A549 (cell line): ENCODE measurements around the gene GCAT.

Experiments used
- BCL3 ChIP-seq: fragments of >200 bp; sonication (Bioruptor Twin); formaldehyde crosslinking; IDR thresholded peaks from 3 replicates; pipeline ENCODE4 v1.6.1; 2016
- BHLHE40 ChIP-seq: IDR thresholded peaks from 2 replicates; pipeline ENCODE4 v1.6.1; 2012; ENCODE audit warnings: low read depth, low read length, inconsistent platforms
- CTCF ChIP-seq: fragments of >200 bp; sonication (Bioruptor Twin); formaldehyde crosslinking; IDR thresholded peaks from 3 replicates; pipeline ENCODE4 v1.5.1; 2016
- E2F6 ChIP-seq: IDR thresholded peaks from 2 replicates; pipeline ENCODE4 v1.6.1; 2012; ENCODE audit warnings: low read depth, borderline replicate concordance
- EP300 ChIP-seq, 2 experiments: fragments of >200 bp; sonication (Bioruptor Twin); formaldehyde crosslinking; IDR thresholded peaks; 2 replicates in 1 of 2; 3 replicates in 1 of 2; pipeline ENCODE4 v1.6.1; 2016 to 2017
- HDAC2 ChIP-seq: fragments of 200-600 bp; sonication (generic); IDR thresholded peaks from 2 replicates; pipeline ENCODE4 v1.6.1; 2016
- HES2 ChIP-seq: fragments of >200 bp; sonication (Bioruptor Twin); formaldehyde crosslinking; IDR thresholded peaks from 2 replicates; pipeline ENCODE4 v1.6.1; 2016
- MAZ ChIP-seq: fragments of 150-350 bp; IDR thresholded peaks from 2 replicates; pipeline ENCODE4 v1.6.1; 2014; ENCODE audit warnings: antibody characterized with exemption, low read depth, low read length, borderline replicate concordance
- NR3C1 ChIP-seq: fragments of >200 bp; sonication (Bioruptor Twin); formaldehyde crosslinking; IDR thresholded peaks from 3 replicates; pipeline ENCODE4 v1.6.1; 2017
- POLR2A ChIP-seq: IDR thresholded peaks from 2 replicates; pipeline ENCODE4 v1.6.1; 2012; ENCODE audit warnings: mild to moderate bottlenecking, low read length
- POLR2AphosphoS2 ChIP-seq: conservative IDR thresholded peaks from 2 replicates; pipeline ENCODE4 v1.6.1; 2012; ENCODE audit warnings: low read length, improper control_type of control experiment, inconsistent platforms
- RAD21 ChIP-seq, 2 experiments: fragments of >200 bp in 1 of 2; sonication (Bioruptor Twin) in 1 of 2; formaldehyde crosslinking in 1 of 2; IDR thresholded peaks in 1 of 2; conservative IDR thresholded peaks in 1 of 2; 2 replicates in 1 of 2; 3 replicates in 1 of 2; pipeline ENCODE4 v1.6.1; 2012 to 2018; ENCODE audit warnings: inconsistent platforms in 1 of 2
- REST ChIP-seq: fragments of 200-600 bp; sonication (generic); IDR thresholded peaks from 2 replicates; pipeline ENCODE4 v1.6.1; 2016; ENCODE audit warnings: antibody characterized with exemption, mild to moderate bottlenecking, moderate library complexity
- ZFP36 ChIP-seq: fragments of 450-650 bp; IDR thresholded peaks from 2 replicates; pipeline ENCODE4 v1.6.1; 2014; ENCODE audit warnings: borderline replicate concordance; ENCODE audit not compliant: partially characterized antibody

- no peak for TF ChIP-seq POLR2A
- TF ChIP-seq HDAC2, result no peak
- no peak for TF ChIP-seq CTCF
- TF ChIP-seq BHLHE40, result no peak
- no peak for TF ChIP-seq POLR2AphosphoS2
- TF ChIP-seq REST, result no peak
- no peak for TF ChIP-seq MAZ
- no peak for TF ChIP-seq RAD21 (conservative IDR thresholded peaks at IDR 0.05 in 1 of 2, IDR thresholded peaks at IDR 0.05 in 1 of 2)
- no peak for TF ChIP-seq NR3C1
- no peak for TF ChIP-seq E2F6
- no peak for TF ChIP-seq BCL3
- no peak for TF ChIP-seq EP300 (IDR thresholded peaks at IDR 0.05)
- no peak for TF ChIP-seq HES2
- no peak for TF ChIP-seq ZFP36
Measured at GRCh38 chr22:37776639-37777005, 31.1 kb upstream of the GCAT start.
